Retinal pigment epithelial cell (primary cell): ENCODE data around the gene PPP1R12C.

Experiments
- DNase-seq: peaks from one replicate; pipeline ENCODE4 v3.0.0-alpha.2; 2010; ENCODE audit warnings: low read depth
- H3K4me3 ChIP-seq: 2 replicates; pipeline ENCODE4 v1.5.1; 2011; ENCODE audit warnings: mild to moderate bottlenecking, low read length, control low read depth, moderate library complexity
- TF ChIP-seq, protein P1 (sequence below): conservative IDR thresholded peaks from 2 replicates; pipeline ENCODE4 v1.5.1; 2011; ENCODE audit warnings: low read depth, low read length, control low read depth, inconsistent platforms

Gene PPP1R12C

DNA sequence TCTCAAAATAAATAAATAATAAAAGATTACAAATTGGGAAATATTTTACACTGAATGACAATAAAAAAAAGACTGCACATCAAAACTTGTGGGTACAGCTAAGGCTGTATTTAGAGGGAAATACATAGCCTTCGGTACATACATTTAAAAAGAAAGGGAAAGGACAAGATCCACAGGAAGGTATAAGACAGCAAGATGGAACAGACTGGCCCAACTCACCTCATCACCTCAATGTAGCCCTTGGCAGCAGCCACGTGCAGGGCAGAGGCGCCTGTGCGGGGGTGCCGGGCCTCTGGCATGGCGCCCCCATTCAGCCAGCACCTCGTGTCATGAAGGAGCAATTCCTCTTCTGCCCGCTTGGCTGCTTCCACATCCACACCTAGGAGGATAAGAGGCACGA is 14.2 kb downstream of the PPP1R12C start:
- no peak for DNase-seq
- TF ChIP-seq, protein P1, sequence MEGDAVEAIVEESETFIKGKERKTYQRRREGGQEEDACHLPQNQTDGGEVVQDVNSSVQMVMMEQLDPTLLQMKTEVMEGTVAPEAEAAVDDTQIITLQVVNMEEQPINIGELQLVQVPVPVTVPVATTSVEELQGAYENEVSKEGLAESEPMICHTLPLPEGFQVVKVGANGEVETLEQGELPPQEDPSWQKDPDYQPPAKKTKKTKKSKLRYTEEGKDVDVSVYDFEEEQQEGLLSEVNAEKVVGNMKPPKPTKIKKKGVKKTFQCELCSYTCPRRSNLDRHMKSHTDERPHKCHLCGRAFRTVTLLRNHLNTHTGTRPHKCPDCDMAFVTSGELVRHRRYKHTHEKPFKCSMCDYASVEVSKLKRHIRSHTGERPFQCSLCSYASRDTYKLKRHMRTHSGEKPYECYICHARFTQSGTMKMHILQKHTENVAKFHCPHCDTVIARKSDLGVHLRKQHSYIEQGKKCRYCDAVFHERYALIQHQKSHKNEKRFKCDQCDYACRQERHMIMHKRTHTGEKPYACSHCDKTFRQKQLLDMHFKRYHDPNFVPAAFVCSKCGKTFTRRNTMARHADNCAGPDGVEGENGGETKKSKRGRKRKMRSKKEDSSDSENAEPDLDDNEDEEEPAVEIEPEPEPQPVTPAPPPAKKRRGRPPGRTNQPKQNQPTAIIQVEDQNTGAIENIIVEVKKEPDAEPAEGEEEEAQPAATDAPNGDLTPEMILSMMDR, result no peak
- H3K4me3 ChIP-seq, result no peak overlapping the region

GRCh38 chr19:55101261-55101660 is 16.2 kb downstream of the PPP1R12C start:
- no peak overlapping the region for H3K4me3 ChIP-seq
- DNase-seq, result no peak
- TF ChIP-seq, protein P1, result no peak

DNA sequence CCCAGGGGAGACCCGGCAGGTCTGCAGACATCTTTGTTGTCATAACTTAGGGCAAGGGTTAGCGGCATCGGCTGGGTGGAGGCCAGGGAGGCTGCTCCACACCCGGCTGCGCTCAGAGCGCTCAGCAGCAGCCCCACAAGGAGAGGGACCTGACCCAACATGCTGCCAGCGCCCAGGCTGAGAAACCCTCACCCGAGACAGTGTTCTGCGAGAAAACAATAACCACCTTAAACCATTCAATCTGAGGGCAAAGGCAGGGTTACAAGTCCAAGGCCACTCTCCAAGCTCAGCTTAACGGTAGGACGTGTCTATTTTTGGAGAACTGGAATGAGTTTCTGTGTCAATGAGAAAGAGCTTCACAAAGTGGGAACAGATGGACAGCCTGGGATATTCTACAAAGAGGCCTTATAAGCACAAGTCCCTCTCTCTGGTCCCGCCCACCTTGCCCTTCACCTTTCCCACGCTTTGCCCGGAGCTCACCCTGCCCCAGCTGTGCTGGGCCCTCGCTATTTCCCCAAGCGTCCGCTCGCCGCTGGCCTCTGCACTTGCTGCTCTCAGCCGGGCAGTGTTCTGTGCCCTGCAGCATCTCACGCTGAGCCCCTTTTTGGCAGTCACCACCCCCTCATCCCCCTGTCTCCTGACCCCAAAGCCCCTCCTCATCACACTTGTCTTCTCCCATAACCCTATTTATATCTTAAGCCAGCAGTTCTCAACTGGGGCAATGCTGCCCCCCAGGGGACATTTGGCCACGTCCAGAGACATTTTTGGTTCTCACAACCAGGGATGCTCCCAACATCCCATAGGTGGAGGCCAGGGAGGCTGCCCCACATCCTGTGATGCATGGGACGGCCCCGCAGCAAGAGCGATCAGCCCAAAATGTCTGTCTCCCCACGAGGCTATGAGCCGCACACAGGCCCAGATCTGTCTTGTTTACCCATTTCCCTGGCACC is 17.6 kb downstream of the PPP1R12C start:
- TF ChIP-seq, protein P1, result peak; percentile 30
- DNase-seq, result no peak
- H3K4me3 ChIP-seq, result no peak overlapping the region

- TF ChIP-seq, protein P1, result peak; percentile 16
- H3K4me3 ChIP-seq, result no peak overlapping the region
- DNase-seq, result no peak
These were observed 18.5 kb downstream of the PPP1R12C start for GRCh38 chr19:55098716-55099556.

GRCh38 chr19:55097864-55098715 is 19.3 kb downstream of the PPP1R12C start:
- no peak overlapping the region for H3K4me3 ChIP-seq
- TF ChIP-seq, protein P1, result no peak
- no peak for DNase-seq

- TF ChIP-seq, protein P1, result no peak
- H3K4me3 ChIP-seq, result no peak overlapping the region
- no peak for DNase-seq
These were observed 21.3 kb downstream of the PPP1R12C start for GRCh38 chr19:55096061-55096701.
